HG03280 (cell line): ENCODE results near the gene INTU.
A peak's percentile ranks its signal among the peaks of the same experiment; 100 is the strongest.
"Not testable (repeated sequence)": the region's sequence is repeated elsewhere in the genome, so short reads cannot be mapped to it uniquely, and the experiment has no call there.

Experiments
- ATAC-seq: cut with Tn5 transposase; IDR thresholded peaks from one replicate; pipeline ENCODE4 v1.9.1; 2021; ENCODE audit warnings: mild to moderate bottlenecking, moderate library complexity; ENCODE audit not compliant: unreplicated experiment

INTU gene

GRCh38 chr4:127632420-127633403 is at the start of gene INTU:
Gene INTU, plus strand, starts transcription at chr4:127632957. Its CDS starts 78 bp downstream, at chr4:127633035.
- peak; percentile 73 for ATAC-seq

DNA sequence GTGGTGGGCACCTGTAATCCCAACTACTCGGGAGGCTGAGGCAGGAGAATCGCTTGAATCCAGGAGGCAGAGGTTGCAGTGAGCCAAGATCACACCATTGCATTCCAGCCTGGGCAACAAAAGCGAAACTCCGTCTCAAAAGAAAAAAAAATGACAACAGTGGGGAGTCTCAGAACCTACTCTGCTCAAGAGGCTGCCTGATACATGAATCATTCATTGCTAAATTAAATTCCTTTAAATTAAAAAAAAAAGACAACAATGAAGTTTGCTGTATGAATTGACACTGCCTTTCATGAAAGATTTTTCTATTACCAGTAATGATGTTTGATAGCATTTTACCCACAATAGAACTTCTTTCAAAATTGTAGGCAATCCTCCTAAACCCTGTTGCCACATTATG is 46.3 kb upstream of the INTU start:
- ATAC-seq = not testable (repeated sequence)

DNA sequence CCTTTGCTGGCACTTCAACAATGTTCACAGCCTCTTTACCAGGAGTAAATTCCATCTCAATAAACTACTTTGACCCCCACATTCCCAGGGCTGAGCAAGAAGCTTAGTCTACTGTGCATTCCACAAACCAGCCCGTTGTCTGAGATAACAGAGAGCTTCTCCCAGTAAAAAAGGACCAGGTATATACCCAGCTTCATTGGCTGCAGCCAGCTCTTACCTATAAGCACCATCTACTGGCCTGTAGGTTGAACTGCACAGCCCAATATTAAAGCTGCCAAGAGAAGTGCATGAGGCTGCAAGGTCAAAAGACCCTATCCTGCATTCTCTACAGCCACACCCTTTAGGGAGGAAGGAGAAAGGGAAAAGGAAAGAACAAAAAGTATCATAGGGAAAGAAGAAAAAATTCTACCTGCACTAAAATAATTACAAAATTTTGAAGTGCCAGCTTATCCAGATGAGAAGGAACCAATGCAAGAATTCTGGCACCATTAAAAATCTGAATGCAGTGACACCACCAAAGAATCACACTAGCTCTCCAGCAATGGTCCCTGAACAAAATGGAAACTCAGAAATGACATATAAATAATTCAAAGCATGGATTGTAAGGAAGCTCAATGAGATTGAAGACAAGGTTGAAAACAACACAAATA is 45.7 kb upstream of the INTU start:
- ATAC-seq = peak; percentile 95

DNA sequence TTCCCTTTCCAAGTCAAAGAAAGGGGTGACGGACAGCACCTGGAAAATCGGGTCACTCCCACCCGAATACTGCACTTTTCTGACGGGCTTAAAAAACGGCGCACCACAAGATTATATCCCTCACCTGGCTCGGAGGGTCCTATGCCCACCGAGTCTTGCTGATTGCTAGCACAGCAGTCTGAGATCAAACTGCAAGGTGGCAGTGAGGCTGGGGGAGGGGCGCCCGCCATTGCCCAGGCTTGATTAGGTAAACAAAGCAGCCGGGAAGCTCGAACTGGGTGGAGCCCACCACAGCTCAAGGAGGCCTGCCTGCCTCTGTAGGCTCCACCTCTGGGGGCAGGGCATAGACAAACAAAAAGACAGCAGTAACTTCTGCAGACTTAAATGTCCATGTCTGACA is 43.6 kb upstream of the INTU start:
- ATAC-seq = not testable (repeated sequence)

- no peak for ATAC-seq
Measured at GRCh38 chr4:127598656-127599055, 34.1 kb upstream of the INTU start.

DNA sequence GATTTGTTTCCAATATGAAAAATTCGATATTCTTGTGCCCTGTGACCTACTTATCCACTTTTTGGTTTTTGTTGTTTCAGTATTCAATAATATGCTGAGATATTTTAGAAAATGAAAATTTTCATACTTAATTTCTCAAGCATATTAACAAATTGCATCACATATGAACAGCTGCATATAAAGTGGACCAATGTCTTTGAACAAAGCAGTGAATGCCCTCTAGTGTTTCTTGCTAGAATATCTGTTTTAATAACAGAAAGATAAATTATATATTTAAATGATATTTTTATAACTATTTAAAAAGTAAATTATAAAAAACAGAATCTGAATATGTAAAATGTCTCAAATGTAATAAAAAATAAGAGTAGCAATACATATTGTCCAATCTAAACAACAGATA is 31.7 kb upstream of the INTU start:
- no peak for ATAC-seq

DNA sequence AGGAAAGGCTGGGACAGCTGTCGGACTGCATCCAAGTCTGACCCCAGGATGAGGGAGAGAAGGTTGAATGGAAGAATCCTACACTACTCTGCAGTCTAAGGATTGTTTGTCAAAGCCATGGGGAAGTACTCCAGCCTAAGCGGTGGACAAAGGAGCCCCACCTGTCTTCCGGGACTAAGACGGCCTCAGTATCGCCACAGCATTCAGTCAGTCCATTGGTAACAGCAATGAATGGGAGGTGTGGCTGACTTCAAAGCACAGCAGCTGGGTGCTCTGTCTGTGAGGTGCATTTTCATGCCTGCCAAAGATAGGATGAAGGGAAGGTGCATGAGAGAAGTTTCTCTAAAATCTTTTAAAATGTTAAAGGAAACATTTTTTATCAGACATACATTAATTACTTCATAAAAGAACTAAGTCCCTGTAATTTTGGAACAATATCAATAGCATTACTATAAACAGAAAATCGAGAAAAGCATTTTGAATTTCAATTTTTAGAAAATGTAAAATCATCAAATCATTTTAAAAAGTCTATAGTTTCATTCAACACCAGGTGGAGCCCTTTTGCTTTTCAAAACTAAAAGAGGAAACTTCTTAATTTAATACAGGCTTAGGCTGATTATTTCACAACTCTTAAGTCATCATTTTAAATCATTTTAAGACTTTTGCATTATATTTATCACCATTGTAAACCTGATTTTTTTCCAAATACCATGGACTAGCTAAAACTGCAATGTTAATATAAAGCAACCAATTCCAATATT is 27.6 kb upstream of the INTU start:
- no peak for ATAC-seq

DNA sequence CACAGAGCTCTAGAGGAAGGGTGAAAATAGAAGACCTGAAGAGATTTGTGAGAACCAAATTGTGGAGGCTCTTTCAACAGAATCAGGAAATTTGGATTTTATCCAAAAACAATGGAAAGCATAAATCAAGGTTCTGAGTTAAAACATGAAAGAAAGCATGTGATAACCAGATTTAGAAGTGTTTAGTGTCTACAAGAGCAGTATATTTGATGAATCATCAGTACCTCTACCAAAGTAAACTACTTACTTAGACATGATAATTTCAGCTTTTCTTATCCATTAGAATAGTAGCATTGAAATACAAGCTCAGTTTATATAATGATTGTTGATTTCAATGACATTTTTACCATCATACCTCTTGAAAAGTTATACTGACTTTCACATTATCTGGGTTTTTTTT is 25.9 kb upstream of the INTU start:
- ATAC-seq = no peak

- no peak for ATAC-seq
Measured at GRCh38 chr4:127609484-127609883, 23.3 kb upstream of the INTU start.

- ATAC-seq = no peak
Measured at GRCh38 chr4:127610488-127610887, 22.3 kb upstream of the INTU start.

DNA sequence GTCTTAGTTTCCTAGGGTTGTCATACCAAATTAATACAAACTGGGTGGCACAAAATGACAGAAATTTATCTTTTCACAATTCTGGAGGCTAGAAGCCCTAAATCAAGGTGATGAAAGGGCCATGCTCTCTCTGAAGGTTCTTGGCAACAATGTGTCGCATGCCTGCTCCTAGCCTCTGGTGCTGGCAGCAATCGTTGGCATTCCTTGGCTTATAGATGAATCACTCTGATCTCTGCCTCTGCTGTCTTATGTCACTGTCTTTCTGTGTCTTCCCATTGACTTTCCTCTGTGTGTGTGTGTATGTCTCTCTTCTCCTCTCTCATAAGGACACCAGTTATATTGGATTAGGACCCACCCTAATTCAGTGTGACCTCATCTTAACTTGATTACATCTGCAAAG is 15.9 kb upstream of the INTU start:
- no peak for ATAC-seq

DNA sequence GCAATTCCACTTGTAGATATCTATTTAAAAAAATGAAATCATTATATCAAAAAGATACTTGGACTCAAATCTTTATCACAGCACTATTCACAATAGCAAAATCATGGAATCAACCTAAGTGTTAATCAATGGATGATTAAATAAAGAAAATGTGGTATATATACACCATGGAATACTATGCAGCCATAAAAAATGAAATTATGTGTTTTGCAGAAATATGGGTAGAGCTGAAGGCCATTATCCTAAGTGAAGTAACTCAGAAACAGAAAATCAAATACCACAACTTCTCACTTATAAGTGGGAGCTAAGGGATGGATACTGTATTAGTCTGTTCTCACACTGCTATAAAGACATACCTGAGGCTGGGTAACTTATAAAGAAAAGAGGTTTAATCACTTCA is 14.3 kb upstream of the INTU start:
- ATAC-seq = no peak

DNA sequence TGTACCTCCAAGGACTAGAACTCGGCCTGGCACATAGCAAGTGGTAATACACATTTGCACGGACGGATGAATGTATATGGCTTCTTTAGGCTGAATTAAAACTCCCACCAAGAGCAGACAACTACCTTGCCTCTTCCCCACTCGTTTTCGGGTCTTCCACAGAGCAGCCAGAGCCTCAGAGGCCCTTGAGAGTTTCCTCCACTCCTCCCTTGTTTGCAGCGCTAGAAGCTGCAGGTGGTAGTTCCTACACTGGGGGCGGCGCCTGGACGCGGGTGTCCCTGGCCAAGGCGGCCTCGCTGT is 10.2 kb upstream of the INTU start:
- no peak for ATAC-seq

DNA sequence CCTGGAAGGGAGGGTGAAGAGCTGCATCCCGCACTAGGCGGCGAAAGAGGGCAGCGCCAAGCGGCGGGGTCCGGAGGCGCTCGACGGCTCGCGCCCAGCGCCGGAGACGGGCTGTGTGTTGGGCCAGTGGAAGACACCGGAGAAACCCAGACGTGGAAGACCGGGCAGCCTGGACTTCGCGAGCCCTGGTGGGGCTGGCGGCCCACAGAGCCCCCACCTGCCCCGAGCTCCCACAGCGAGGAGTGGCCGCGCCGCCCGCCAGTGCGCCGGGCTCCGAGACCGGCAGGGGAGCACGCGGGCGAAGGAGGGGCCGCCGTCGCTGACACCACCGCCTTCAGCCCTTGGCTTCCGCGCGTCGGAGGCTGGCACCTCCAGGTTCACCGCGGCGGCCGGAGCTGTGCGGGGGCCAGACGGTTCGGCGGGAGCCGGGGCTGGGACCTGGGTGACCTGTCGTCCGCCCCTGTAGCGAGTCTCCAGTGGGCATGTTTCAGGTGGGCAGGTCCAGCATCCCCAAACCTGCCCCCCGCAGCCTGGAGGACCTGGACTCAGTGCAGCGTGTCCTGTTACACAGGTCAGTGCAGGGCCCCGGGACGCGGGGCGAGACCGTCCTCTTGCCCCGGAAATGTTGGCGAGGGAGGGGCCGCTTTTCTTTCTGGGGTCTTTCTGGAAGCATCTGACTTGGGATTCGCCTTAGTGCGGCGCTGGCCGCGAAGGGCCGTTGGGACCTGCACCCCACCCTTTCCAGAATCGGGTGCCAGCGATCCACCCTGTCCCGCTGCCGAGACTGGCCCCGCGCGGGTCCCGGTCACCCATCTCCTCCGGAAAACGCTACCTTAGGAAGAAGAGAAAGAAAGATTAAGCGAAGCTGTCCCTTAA is 9.6 kb upstream of the INTU start:
- ATAC-seq = no peak

GRCh38 chr4:127623797-127624083 is 9.0 kb upstream of the INTU start:
- no peak for ATAC-seq

DNA sequence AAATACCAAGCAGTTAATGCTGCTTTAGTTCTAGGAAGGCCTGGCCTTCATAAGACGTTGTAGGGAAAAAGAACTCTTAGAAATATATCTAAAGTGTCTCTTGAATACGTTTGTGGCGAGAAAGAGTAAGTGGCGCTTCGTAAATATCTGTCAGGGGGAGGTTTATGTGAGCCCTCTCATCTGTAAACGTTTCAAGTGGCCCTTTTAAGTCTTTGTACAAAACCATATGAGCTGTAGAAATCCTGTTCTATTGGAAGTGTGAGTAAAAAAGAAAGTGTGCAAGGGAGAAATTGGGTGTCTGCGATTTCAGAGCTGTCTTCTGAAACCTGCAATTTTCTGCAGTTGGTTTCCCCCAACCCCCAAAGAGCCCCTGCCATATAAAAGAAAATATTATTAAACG is 8.6 kb upstream of the INTU start:
- ATAC-seq = no peak

DNA sequence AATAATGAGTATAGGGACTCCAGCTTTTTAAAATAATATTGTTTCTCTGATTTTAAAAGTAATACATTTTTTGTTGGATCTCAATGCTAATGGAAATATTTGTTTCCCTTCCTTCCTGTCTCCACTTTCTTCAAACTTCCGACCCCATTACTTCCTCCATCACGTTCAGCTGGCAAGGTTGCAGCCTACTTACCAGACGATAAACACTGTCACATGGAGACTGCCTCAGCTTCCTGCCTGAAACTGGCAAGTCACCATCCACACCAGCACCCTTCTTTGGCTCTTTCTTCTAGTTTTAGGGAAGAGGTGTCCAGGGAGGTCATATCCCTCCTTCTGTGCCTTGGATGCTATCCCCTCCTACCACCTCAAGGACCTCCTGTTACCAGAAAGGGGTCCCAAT is 3.4 kb upstream of the INTU start:
- no peak for ATAC-seq

GRCh38 chr4:127630152-127630551 is 2.6 kb upstream of the INTU start:
- no peak for ATAC-seq

- no peak for ATAC-seq
Measured at GRCh38 chr4:127631420-127631819, 1.3 kb upstream of the INTU start.

GRCh38 chr4:127634181-127634580 is 1.4 kb downstream of the INTU start:
- ATAC-seq = no peak

- ATAC-seq = no peak
Measured at GRCh38 chr4:127641524-127641923, 8.8 kb downstream of the INTU start.
